GM12873 (cell line): ENCODE results near the gene CCT6B.

ENCODE experiments used
- TF ChIP-seq, protein P1 (sequence below): IDR thresholded peaks from 2 replicates; pipeline ENCODE4 v1.5.1; 2012; ENCODE audit warnings: low read depth, mild to moderate bottlenecking, moderate library complexity, low read length, control low read depth; ENCODE audit not compliant: insufficient read depth; ENCODE audit errors: missing control alignments

Gene CCT6B

GRCh38 chr17:34979153-34979552, 17.9 kb upstream of the CCT6B start:
- TF ChIP-seq, protein P1, sequence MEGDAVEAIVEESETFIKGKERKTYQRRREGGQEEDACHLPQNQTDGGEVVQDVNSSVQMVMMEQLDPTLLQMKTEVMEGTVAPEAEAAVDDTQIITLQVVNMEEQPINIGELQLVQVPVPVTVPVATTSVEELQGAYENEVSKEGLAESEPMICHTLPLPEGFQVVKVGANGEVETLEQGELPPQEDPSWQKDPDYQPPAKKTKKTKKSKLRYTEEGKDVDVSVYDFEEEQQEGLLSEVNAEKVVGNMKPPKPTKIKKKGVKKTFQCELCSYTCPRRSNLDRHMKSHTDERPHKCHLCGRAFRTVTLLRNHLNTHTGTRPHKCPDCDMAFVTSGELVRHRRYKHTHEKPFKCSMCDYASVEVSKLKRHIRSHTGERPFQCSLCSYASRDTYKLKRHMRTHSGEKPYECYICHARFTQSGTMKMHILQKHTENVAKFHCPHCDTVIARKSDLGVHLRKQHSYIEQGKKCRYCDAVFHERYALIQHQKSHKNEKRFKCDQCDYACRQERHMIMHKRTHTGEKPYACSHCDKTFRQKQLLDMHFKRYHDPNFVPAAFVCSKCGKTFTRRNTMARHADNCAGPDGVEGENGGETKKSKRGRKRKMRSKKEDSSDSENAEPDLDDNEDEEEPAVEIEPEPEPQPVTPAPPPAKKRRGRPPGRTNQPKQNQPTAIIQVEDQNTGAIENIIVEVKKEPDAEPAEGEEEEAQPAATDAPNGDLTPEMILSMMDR, result no peak

DNA sequence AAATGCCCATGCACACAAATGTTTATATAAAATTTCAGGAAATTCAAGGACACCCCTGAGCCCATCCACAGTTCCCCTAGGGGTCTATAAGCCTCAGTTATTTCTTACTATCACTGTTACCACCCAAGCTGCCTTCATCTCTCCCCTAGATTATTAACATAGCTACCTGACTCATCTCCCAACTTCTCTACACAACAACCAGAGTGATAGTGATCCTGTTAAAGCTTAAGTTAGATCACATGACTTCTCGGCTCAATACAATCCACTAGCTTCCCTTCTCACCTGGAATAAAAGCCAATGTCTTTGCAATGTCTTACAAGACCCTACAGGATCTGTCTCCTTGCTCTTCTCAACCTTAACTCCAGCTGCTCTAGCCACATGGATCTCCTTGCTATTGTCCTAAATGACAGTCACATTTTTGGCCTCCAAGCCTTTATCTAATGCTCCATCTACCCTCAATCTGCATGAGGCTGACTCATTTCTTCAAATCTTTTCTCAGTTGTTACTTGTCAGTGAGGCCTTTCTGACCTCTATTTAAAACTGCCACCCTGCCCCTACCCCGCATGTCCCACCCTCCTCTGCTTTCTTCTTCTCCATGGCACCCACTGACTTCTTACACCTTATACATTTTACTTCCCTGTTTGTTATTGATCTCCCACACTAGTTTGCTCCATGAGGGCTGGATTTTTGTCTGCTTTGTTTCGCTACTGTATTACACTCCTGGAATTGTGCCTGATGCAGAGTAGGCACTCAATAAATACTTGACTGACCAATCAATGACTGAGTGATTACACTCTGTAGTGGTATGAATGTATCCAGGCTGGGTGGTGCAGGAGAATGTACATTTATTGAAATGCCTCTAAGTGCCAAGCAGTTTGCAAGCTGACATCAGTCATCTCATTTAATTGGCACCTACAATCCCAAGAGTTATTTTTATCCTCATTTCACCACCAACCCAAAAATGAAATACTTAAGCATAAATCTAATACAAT, 13.8 kb upstream of the CCT6B start:
- TF ChIP-seq, protein P1, result no peak

DNA sequence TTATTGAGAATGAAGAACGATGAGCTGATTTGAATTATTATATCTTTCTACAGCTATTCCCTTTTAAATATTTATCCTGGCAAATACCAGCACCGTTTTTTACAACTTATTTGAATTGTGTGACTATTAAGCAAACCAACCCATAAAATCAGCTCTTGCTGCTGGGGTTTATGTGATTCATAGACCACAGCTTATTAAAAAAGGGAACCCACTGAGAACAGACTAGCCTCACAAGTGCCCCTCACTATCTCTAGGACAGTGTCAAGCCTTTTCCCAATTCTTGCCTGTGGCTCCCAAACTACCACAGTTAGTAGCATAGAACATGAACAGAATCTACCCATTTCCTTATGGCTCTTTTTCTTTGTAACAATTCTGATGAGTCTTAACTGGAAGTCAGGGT, 12.9 kb upstream of the CCT6B start:
- TF ChIP-seq, protein P1, result no peak

DNA sequence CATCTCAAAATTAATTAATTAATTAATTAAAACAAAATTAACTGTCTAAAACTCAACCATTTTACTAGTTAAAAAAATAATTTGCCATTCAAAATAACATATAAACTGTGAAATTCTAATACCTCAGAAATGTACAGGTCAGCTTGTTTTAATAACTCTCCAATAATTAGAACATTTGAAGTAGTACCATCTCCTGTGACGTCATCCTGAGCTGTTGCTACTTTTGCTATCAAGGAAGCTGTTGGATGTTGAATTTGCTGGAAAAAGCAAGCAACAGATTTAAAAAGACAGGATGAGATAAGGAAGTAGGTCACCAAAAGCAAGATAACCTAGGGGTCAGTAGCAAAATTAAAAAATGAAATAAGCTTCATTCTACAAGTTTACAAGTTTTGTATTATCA, 2.8 kb downstream of the CCT6B start:
- TF ChIP-seq, protein P1, result no peak

GRCh38 chr17:34930283-34930682, 31.0 kb downstream of the CCT6B start:
- TF ChIP-seq, protein P1, result no peak

GRCh38 chr17:34926661-34927060, 34.6 kb downstream of the CCT6B start:
- TF ChIP-seq, protein P1, result no peak

GRCh38 chr17:34920676-34921075, 40.6 kb downstream of the CCT6B start:
- TF ChIP-seq, protein P1, result no peak
